GM13976 (cell line): Measurements from ENCODE around the gene TAS2R8.
"Not testable (repeated sequence)": the region's sequence is repeated elsewhere in the genome, so short reads cannot be mapped to it uniquely, and the experiment has no call there.

ENCODE experiments used
- DNase-seq: peaks from one replicate; pipeline ENCODE4 v3.0.0; 2012; ENCODE audit warnings: low spot score
- in situ Hi-C: fragments of 300-500 bp; cut with MboI; formaldehyde crosslinking; loops from one replicate; pipeline ENCODE4 v1.12.0; 2022; ENCODE audit warnings: low sequenced_read_pairs, mixed read lengths, inconsistent platforms; ENCODE audit not compliant: unreplicated experiment
- TF ChIP-seq, protein P1 (sequence below): IDR thresholded peaks from 2 replicates; pipeline ENCODE4 v1.5.1; 2012; ENCODE audit warnings: borderline replicate concordance, mild to moderate bottlenecking; ENCODE audit not compliant: insufficient read depth; ENCODE audit errors: extremely low read depth, missing control alignments, control extremely low read depth

TAS2R8 gene

DNA sequence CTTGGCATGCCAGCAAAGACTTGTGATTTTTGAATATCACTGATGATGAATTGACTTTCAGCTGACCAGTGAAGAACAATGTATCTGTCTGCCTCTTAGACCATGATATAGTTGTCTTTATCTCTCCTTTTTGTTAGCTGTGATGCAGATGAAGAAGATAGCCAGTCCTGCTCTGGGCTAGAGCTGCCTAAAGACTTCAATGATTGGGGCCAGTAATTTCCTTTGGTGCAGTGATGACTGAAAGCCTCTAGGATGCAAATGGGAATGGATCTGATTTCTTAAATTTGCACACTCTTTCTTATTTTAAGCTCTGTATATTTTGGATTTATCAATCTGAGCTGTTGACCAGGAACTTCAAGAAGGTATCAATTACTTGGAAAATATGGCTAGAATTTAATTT, 3.0 kb upstream of the TAS2R8 start, which contains the start of gene TAS2R9:
Gene TAS2R9, minus strand, starts transcription at position 101 of the 400 bp plus-strand sequence. Its CDS starts 93 bp downstream, at position 8.
- in situ Hi-C loops: no loop called here
- DNase-seq: no peak
- TF ChIP-seq, protein P1, sequence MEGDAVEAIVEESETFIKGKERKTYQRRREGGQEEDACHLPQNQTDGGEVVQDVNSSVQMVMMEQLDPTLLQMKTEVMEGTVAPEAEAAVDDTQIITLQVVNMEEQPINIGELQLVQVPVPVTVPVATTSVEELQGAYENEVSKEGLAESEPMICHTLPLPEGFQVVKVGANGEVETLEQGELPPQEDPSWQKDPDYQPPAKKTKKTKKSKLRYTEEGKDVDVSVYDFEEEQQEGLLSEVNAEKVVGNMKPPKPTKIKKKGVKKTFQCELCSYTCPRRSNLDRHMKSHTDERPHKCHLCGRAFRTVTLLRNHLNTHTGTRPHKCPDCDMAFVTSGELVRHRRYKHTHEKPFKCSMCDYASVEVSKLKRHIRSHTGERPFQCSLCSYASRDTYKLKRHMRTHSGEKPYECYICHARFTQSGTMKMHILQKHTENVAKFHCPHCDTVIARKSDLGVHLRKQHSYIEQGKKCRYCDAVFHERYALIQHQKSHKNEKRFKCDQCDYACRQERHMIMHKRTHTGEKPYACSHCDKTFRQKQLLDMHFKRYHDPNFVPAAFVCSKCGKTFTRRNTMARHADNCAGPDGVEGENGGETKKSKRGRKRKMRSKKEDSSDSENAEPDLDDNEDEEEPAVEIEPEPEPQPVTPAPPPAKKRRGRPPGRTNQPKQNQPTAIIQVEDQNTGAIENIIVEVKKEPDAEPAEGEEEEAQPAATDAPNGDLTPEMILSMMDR: no peak

DNA sequence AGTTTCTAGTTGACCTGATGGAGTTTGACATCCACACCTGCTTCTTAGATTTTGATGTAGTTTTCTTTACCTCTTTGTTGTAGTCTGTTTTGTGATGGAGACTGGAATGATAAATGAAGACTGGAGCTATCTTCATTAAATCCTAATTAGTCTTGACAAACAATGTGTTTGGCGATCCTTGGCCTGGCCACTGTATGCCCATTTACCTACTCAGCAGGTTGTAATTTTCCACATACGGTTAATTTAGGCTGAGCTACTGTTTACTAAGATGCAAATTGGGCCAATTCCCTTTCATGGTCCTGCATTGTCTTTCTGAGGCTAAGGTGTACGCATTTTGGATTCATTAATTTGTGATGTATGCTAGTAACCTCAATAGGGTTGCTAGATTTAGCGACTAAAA, 4.5 kb downstream of the TAS2R8 start, which contains the start of gene TAS2R7:
Gene TAS2R7, minus strand, starts transcription at position 41 of the 400 bp plus-strand sequence. CDS start 57 bp downstream, outside the sequence.
- in situ Hi-C loops: no loop called here
- no peak for DNase-seq
- TF ChIP-seq, protein P1: no peak

DNA sequence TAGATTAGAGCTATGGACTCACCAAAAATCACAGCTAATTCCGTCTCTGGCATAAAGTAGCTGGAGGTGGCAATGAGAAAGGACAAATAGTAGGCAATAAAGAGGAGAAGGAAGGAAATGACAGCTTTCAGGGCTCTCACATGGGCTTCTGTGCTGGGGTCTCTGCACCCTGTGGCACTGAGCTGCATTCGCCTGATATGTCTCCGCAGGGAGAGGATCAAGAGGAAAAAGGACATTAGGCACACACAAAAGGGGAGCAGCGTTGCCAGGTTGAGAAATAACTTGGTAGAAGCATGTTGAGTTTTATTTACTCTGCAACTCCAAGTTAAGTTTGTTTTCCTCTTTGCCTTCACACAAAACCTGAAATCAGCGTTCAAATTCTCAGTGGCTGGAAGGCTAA, 5.3 kb downstream of the TAS2R8 start:
- TF ChIP-seq, protein P1: no peak
- DNase-seq: no peak
- in situ Hi-C loops: no loop called here

DNA sequence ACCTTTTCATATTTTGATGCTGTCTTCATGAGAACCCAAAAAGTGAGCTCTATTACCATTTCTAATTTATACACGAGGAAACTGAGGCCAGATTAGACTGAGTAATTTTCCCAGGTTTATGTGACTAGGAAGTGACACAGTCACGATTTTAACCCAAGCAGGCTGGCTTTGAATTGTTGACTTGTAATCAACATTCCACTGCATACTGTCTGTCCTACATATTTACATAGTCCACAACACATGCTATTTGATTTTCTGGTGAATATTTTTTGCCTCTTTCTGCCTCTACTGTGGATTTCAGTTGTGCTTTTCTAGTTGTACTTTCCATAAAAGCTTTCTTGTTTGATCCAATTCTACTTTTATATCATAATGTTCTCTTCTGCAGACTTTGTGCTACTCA, 12.9 kb downstream of the TAS2R8 start:
- TF ChIP-seq, protein P1: no peak
- DNase-seq: no peak
- in situ Hi-C loops: no loop called here

DNA sequence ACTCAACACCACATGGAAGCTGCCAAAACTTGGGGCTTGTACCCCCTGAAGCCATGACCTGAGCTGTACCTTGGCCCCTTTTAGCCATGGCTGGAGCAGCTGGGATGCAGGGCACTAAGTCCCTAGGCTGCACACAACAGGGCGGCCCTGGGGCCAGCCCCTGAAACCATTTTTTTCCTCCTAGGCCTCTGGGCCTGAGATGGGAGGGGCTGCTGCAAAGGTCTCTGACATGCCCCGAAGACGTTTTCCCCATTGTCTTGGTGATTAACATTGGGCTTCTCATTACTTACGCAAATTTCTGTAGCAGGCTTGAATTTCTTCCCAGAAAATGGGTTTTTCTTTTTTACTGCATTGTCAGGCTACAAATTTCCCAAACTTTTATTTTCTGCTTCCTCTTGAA, 15.3 kb downstream of the TAS2R8 start:
- DNase-seq: not testable (repeated sequence)

DNA sequence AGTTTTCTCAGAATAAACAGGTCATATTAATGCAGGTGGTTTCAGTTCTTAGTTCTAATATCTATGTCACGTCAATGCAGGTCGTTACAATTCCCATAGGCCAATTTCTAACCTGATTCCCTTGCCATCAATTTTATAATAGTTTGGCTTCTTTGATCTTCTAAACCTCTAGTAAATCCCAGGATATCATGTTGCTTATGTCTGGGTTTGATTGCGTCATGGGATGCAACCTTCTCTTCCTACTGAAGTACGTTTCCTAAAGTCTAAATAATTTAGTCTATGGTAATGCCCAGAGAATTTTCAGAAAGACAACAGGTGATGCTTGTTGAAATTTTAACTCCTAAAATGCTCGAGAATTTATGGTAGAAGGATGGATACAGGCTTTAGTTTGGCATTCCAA, 23.8 kb downstream of the TAS2R8 start:
- TF ChIP-seq, protein P1: no peak
- in situ Hi-C loops: no loop called here
- no peak for DNase-seq

More for the DNA sequence above, 15.3 kb downstream of the TAS2R8 start:
- in situ Hi-C loops: not testable (repeated sequence)

DNA sequence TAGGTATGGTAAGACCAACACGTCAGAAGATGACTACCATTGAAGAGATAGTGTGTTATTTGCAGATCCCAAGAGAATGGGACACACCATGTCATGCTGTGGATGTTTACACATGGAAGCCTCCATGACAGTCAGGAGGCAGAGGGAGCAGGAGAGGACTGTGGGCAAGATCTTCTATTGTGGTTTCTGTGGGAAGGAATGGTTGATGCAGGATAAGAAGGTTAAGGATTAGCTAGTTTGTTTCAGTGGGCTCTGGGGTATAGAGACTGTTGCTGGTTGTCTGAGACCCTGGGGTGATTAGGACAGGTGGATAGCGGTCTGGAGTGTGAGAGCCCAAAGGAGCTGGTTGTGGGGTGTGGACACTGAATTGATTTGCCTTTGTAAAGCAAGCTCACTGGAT, 28.0 kb downstream of the TAS2R8 start:
- TF ChIP-seq, protein P1: no peak
- in situ Hi-C loops: loop anchor here (10.0 kb wide), 2 partner anchors 416 to 706 kb away; no protein-coding TSS in a partner anchor
- no peak for DNase-seq
